Right ventricle myocardium inferior (tissue), 1 donor: ENCODE measurements around the gene ZNF727. TPM values are rescaled to one million over a fixed set of nuclear protein-coding genes. Genes with fewer than 3 reads are reported as not detected.
"Not testable (repeated sequence)": the region's sequence is repeated elsewhere in the genome, so short reads cannot be mapped to it uniquely, and the experiment has no call there.

Experiments
- ATAC-seq: fragments of 200-7000 bp; cut with Tn5 transposase; one replicate; pipeline ENCODE4 v1.9.1; 2020; ENCODE audit warnings: mild to moderate bottlenecking, moderate library complexity
- DNase-seq: peaks from one replicate; pipeline ENCODE4 v3.0.0; 2021; ENCODE audit errors: missing footprints
- intact Hi-C: fragments of 100-400 bp; cut with DNase I; formaldehyde crosslinking; loops from one replicate; pipeline ENCODE4 v1.11.0; 2022
- long read RNA-seq: library from polyadenylated mRNA; unstranded; transcript quantifications from one replicate; pipeline ENCODE4 v2.0.0, GENCODE V29; 2021
- total RNA-seq: library from RNA; stranded (reverse); fragmentation: NEBNext Ultra II Directional; extraction: Animal tissue kit (Norgen Biotek cat#: 25700); gene quantifications from one replicate; pipeline ENCODE4 v1.2.1, GENCODE V29; 2021
- donor health status: DM: no; HTN: yes; CAD: no; lungs with severe emphysema.

ZNF727 gene
- total RNA-seq, result 1.6 TPM
- long read RNA-seq, result 0 reads

DNA sequence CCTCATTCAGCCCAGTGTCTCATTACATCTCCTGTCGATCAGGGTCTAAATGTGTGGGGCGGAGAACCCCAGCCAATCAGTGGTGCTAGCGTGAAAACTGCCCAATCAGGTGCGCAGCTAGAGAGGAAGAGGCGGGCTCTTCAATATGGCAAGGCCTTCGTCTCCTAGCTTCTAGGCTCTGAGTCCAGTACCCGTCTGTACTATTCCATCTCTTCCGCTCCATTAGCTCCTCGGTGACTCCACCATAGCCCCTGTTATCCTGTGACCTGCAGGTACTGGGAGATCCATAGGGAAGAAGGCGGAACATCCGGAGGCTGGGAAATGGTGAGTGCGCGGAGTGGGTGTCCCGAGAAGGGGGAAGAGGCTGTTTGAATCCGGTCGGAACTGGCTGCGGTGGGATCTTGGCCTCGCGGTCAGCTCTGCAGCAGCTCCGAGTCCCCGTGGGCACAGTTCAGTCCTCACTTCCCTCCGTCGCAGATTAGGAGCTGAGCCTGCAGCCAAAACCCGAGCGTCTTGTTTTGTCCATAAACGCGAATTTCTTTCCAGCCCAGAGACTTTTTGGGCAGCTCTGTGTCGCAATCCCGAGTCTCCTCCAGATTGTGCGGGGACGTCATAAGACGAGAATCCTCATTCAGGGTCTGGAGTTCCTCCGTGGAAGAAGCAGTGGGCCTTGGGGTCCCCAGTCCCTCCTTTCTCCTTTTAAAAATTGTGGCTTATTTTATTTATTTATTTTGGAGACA is at the start of gene ZNF727:
Gene ZNF727, plus strand, starts transcription at position 134 of the 740 bp plus-strand sequence. Its CDS starts 188 bp downstream, at position 322.
- DNase-seq (peak; percentile 76), ATAC-seq (peak; percentile 98)
- intact Hi-C loops, result loop anchor here (5.0 kb wide), 1 partner anchor 118 kb away; no protein-coding TSS in a partner anchor

GRCh38 chr7:63998549-63998948 is 46.7 kb upstream of the ZNF727 start, which contains the start of gene ZNF722:
ZNF722 (plus strand) TSS chr7:63998849; CDS start chr7:63998962, 113 bp downstream.
- intact Hi-C loops, result no loop called here
- DNase-seq (no peak), ATAC-seq (no peak)

DNA sequence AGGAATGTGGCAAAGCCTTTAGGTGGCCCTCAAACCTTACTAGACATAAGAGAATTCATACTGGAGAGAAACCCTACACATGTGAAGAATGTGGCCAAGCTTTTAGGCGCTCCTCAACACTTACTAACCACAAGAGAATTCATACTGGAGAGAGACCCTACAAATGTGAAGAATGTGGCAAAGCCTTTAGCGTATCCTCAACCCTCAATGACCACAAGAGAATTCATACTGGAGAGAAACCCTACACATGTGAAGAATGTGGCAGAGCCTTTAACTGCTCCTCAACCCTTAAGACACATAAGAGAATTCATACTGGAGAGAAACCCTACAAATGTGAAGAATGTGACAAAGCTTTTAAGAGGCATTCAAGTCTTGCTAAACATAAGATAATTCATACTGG is 29.7 kb upstream of the ZNF727 start:
- ATAC-seq, DNase-seq, intact Hi-C loops: not testable (repeated sequence)

GRCh38 chr7:64035388-64035787 is 9.8 kb upstream of the ZNF727 start:
- DNase-seq (no peak), ATAC-seq (no peak)
- intact Hi-C loops, result no loop called here

GRCh38 chr7:64037095-64037494 is 8.1 kb upstream of the ZNF727 start:
- DNase-seq (peak; percentile 72), ATAC-seq (peak; percentile 13)
- intact Hi-C loops, result no loop called here

GRCh38 chr7:64046041-64046389 is 781 bp downstream of the ZNF727 start:
- ATAC-seq (peak; percentile 18), DNase-seq (no peak)
- intact Hi-C loops, result loop anchor here (5.0 kb wide), 1 partner anchor 119 kb away; no protein-coding TSS in a partner anchor

DNA sequence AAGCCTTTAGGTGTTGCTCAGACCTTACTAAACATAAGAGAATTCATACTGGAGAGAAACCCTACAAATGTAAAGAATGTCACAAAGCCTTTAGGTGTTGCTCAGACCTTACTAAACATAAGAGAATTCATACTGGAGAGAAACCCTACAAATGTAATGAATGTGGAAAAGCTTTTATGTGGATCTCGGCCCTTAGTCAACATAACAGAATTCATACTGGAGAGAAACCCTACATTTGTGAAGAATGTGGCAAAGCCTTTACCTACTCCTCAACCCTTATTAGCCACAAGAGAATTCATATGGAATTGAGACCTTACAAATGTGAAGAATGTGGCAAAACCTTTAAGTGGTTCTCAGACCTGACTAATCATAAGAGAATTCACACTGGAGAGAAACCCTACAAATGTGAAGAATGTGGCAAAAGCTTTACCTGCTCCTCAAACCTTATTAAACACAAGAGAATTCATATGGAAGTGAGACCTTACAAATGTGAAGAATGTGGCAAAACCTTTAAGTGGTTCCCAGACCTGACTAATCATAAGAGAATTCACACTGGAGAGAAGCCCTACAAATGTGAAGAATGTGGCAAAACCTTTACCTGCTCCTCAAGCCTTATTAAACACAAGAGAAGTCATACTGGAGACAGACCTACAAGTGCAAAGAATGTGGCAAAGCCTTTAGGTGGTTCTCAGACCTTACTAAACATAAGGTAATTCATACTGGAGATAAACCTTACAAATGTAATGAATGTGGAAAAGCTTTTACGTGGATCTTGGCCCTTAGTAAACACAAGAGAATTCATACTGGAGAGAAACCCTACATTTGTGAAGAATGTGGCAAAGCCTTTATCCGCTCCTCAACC is 32.8 kb downstream of the ZNF727 start:
- ATAC-seq, DNase-seq, intact Hi-C loops: not testable (repeated sequence)

DNA sequence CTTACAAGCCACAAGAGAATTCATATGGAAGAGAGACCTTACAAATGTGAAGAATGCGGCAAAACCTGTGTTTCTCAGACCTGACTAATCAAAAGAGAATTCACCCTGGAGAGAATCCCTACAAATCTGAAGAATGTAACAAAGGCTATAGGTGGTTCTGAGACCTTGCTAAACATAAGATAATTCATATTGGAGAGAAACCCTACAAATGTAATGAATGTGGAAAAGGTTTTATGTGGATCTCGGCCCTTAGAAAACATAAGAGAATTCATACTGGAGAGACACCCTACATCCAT is 33.4 kb downstream of the ZNF727 start:
- no peak for ATAC-seq
- intact Hi-C loops, result no loop called here
- DNase-seq, result no peak

GRCh38 chr7:64087501-64087900 is 42.3 kb downstream of the ZNF727 start:
- intact Hi-C loops, result no loop called here
- DNase-seq (no peak), ATAC-seq (no peak)

DNA sequence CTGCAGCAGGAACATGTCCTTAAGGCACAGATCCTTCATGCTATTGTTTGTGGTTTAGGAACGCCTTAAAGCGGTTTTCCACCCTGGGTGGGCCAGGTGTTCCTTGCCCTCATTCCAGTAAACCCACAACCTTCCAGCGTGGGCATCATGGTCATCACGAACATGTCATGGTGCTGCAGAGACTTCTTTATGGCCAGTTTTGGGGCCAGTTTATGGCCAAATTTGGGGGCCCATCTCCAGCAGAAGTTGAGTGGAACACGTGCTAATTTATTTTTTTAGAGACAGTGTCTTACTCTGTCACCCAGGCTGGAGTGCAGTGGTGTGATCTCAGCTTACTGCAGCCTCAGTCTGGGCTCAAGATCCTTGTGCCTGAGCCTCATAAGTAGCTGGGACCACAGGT is 43.6 kb downstream of the ZNF727 start:
- ATAC-seq, intact Hi-C loops, DNase-seq: not testable (repeated sequence)

Other genes starting within 250 kb of the ZNF727 start
- not detected for gene ZNF722, start 46.6 kb upstream of the ZNF727 start, total RNA-seq
- not detected for gene ZNF735, start 161.8 kb downstream of the ZNF727 start, total RNA-seq
- gene ZNF679, start 183.0 kb downstream of the ZNF727 start, total RNA-seq, result not detected